GM12892 (cell line): ENCODE measurements around the gene C3orf52.

Experiments used
- POLR2A ChIP-seq: IDR thresholded peaks from 2 replicates; pipeline ENCODE4 v1.6.1; 2011; ENCODE audit warnings: low read depth, low read length, control low read depth
- POLR2AphosphoS5 ChIP-seq: IDR thresholded peaks from 2 replicates; pipeline ENCODE4 v1.6.1; 2011; ENCODE audit warnings: low read depth, low read length, control low read depth
- TAF1 ChIP-seq: IDR thresholded peaks from 2 replicates; pipeline ENCODE4 v1.6.1; 2011; ENCODE audit warnings: low read depth, mild to moderate bottlenecking, control low read depth, low read length, borderline replicate concordance

- no peak for TF ChIP-seq POLR2A
- TF ChIP-seq POLR2AphosphoS5: peak; percentile 61; the same call in 1 of the 2 replicates
- TF ChIP-seq TAF1: no peak
These were observed 44.9 kb downstream of the C3orf52 start for GRCh38 chr3:112131111-112131510.
